Erythroblast (primary cell): ENCODE results near the gene ETNK1.

Experiments
- GATA1 ChIP-seq: IDR thresholded peaks from 2 replicates; pipeline ENCODE4 v1.6.1; 2011; ENCODE audit warnings: low read depth, mild to moderate bottlenecking, control low read depth, low read length, moderate library complexity
- POLR2A ChIP-seq: IDR thresholded peaks from 2 replicates; pipeline ENCODE4 v1.6.1; 2011; ENCODE audit warnings: mild to moderate bottlenecking, low read length

- TF ChIP-seq POLR2A = no peak
- TF ChIP-seq GATA1 = no peak
These were observed 8.9 kb upstream of the ETNK1 start for GRCh38 chr12:22615963-22616501.
